Fibroblast of lung (primary cell): ENCODE results near the gene ELMO2. TPM values are rescaled to one million over a fixed set of nuclear protein-coding genes. Genes with fewer than 3 reads are reported as not detected.

Experiments
- DNase-seq, 2 donors: peaks; one replicate each; pipeline versions ENCODE4 v3.0.0 to v3.0.0-alpha.2; 2010; ENCODE audit warnings: low read depth in 2 of 2
- H2AFZ ChIP-seq: 2 replicates; pipeline ENCODE4 v1.5.1; 2012; ENCODE audit warnings: low read length, control low read depth, inconsistent platforms
- H3K27ac ChIP-seq: 2 replicates; pipeline ENCODE4 v1.5.1; 2011; ENCODE audit warnings: low read length, control low read depth; ENCODE audit not compliant: insufficient read depth
- H3K27me3 ChIP-seq: 2 replicates; pipeline ENCODE4 v1.5.1; 2011; ENCODE audit warnings: mild to moderate bottlenecking, low read length; ENCODE audit not compliant: control insufficient read depth, insufficient read depth
- H3K36me3 ChIP-seq: 2 replicates; pipeline ENCODE4 v1.5.1; 2011; ENCODE audit warnings: low read length; ENCODE audit not compliant: control insufficient read depth, insufficient read depth
- H3K4me1 ChIP-seq: 2 replicates; pipeline ENCODE4 v1.5.1; 2011; ENCODE audit warnings: low read length; ENCODE audit not compliant: control insufficient read depth, insufficient read depth; ENCODE audit errors: extremely low read depth
- H3K4me2 ChIP-seq: 2 replicates; pipeline ENCODE4 v1.5.1; 2011; ENCODE audit warnings: low read length, control low read depth; ENCODE audit not compliant: insufficient read depth; ENCODE audit errors: extremely low read depth
- H3K4me3 ChIP-seq, 4 experiments: fragments of 200-600 bp in 1 of 4; sonication (generic) in 1 of 4; replicated peaks in 1 of 4; 2 replicates each; pipeline ENCODE4 v1.5.1; 2011 to 2016; ENCODE audit warnings: low read length in 4 of 4, low read depth in 3 of 4, mild to moderate bottlenecking in 3 of 4, control low read depth in 2 of 4, inconsistent platforms in 1 of 4, mixed read lengths in 1 of 4; ENCODE audit not compliant: insufficient read depth in 1 of 4; ENCODE audit errors: control extremely low read depth in 1 of 4
- H3K79me2 ChIP-seq: 2 replicates; pipeline ENCODE4 v1.5.1; 2012; ENCODE audit warnings: mild to moderate bottlenecking, low read length, inconsistent platforms; ENCODE audit not compliant: control insufficient read depth, insufficient read depth
- H3K9ac ChIP-seq: 2 replicates; pipeline ENCODE4 v1.5.1; 2011; ENCODE audit warnings: mild to moderate bottlenecking, low read length, control low read depth; ENCODE audit not compliant: insufficient read depth
- H3K9me3 ChIP-seq: 2 replicates; pipeline ENCODE4 v1.5.1; 2012; ENCODE audit warnings: low read depth, low read length; ENCODE audit not compliant: control insufficient read depth, insufficient read depth
- H4K20me1 ChIP-seq: 2 replicates; pipeline ENCODE4 v1.5.1; 2011; ENCODE audit warnings: low read length; ENCODE audit not compliant: control insufficient read depth, insufficient read depth; ENCODE audit errors: extremely low read depth
- EZH2 ChIP-seq: IDR thresholded peaks from 2 replicates; pipeline ENCODE4 v1.5.1; 2012; ENCODE audit warnings: low read length, control low read depth, mild to moderate bottlenecking; ENCODE audit errors: missing control alignments
- polyA plus RNA-seq, 2 donors: library from polyadenylated mRNA; depleted of rRNA in 1 of 2; stranded (reverse) in 1 of 2; unstranded in 1 of 2; fragments of >200 nt; gene quantifications; 2 replicates each; pipeline ENCODE4 v1.2.1, GENCODE V29; 2011 to 2012; ENCODE audit warnings: missing spikeins in 1 of 2
- total RNA-seq: library from RNA; depleted of rRNA; stranded (reverse); fragments of >200 nt; gene quantifications from 2 replicates; pipeline ENCODE4 v1.2.1, GENCODE V29; 2014
- TF ChIP-seq, protein P1 (sequence below), 2 donors: IDR thresholded peaks in 1 of 2; conservative IDR thresholded peaks in 1 of 2; 1 replicate in 1 of 2; 2 replicates in 1 of 2; pipeline ENCODE4 v1.5.1; 2011 to 2012; ENCODE audit warnings: low read length in 2 of 2, control low read depth in 1 of 2, inconsistent platforms in 1 of 2, low read depth in 1 of 2, mild to moderate bottlenecking in 1 of 2

The ELMO2 gene
- total and polyA plus RNA-seq, 2 donors (not counting 1 experiment from before 2014, with no cell fraction given) = 33.7 to 43.8 TPM

DNA sequence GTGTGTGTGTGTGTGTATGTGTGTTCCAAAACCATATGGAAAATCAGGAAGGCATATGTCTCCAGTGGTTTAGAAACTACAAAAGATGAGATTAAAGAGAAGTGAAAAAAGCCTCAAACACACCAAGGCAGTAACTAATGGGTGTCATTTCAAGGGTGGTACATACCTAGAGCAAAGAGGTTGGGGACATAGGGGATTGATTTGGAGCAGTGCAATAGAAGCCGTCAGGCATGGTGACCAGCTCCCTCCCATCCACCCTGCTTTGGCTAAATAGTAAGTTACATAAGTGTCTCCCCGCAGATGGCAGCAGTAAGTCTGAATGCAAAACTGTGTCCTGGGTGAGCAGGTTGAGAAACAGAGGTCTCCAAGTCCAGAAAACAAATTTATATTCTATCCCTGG, 10.4 kb upstream of the ELMO2 start:
- TF ChIP-seq EZH2 = no peak
- TF ChIP-seq, protein P1, sequence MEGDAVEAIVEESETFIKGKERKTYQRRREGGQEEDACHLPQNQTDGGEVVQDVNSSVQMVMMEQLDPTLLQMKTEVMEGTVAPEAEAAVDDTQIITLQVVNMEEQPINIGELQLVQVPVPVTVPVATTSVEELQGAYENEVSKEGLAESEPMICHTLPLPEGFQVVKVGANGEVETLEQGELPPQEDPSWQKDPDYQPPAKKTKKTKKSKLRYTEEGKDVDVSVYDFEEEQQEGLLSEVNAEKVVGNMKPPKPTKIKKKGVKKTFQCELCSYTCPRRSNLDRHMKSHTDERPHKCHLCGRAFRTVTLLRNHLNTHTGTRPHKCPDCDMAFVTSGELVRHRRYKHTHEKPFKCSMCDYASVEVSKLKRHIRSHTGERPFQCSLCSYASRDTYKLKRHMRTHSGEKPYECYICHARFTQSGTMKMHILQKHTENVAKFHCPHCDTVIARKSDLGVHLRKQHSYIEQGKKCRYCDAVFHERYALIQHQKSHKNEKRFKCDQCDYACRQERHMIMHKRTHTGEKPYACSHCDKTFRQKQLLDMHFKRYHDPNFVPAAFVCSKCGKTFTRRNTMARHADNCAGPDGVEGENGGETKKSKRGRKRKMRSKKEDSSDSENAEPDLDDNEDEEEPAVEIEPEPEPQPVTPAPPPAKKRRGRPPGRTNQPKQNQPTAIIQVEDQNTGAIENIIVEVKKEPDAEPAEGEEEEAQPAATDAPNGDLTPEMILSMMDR (conservative IDR thresholded peaks at IDR 0.05 in 1 of 2, IDR thresholded peaks at IDR 0.05 in 1 of 2; ENCODE audit: low read depth in 1 of 2, low read length in 2 of 2) = no peak
- DNase-seq = no peak
- Histone ChIP-seq H3K4me2 (no peak overlapping the region), H3K36me3 (no peaks in the 10 kb centered on the region), H4K20me1 (no peaks in the 10 kb centered on the region), H3K4me1 (no peaks in the 10 kb centered on the region), H3K27me3 (peaks cover 3% of the 10 kb centered on the region), H3K79me2 (no peaks in the 10 kb centered on the region), H3K9me3 (no peaks in the 10 kb centered on the region), H3K27ac (no peak overlapping the region), H3K4me3 (no peak overlapping the region), H2AFZ (no peak overlapping the region), H3K9ac (no peak overlapping the region)

DNA sequence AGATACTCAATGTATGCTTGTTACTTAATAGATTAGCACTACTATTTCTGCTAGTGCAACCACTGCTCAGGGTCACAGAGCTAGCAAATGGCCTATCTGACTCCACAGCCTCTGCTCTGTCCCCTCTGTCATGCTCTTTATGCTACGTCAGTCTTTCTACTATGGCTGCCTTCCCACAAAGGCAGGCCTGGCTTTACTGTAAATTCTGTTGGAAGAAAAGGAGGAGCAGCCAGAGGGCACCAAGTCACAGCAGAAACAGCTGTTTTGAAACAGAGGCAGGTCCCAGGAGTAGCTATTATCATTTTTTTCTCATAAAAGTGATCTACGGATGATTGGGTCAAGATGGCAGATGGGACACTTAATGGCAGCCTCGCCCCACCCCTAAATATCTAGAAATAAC, 10.0 kb upstream of the ELMO2 start:
- H3K27ac ChIP-seq = no peak overlapping the region
- H3K4me1 ChIP-seq = no peaks in the 10 kb centered on the region
- no peaks in the 10 kb centered on the region for H3K36me3 ChIP-seq
- peaks cover 3% of the 10 kb centered on the region for H3K27me3 ChIP-seq
- no peaks in the 10 kb centered on the region for H3K79me2 ChIP-seq
- TF ChIP-seq, protein P1 (conservative IDR thresholded peaks at IDR 0.05 in 1 of 2, IDR thresholded peaks at IDR 0.05 in 1 of 2; ENCODE audit: low read depth in 1 of 2, low read length in 2 of 2) = no peak
- TF ChIP-seq EZH2 = no peak
- H3K9ac ChIP-seq = no peak overlapping the region
- H3K4me2 ChIP-seq = no peak overlapping the region
- no peaks in the 10 kb centered on the region for H3K9me3 ChIP-seq
- H3K4me3 ChIP-seq = no peak overlapping the region
- H4K20me1 ChIP-seq = no peaks in the 10 kb centered on the region
- H2AFZ ChIP-seq = no peak overlapping the region
- no peak for DNase-seq

DNA sequence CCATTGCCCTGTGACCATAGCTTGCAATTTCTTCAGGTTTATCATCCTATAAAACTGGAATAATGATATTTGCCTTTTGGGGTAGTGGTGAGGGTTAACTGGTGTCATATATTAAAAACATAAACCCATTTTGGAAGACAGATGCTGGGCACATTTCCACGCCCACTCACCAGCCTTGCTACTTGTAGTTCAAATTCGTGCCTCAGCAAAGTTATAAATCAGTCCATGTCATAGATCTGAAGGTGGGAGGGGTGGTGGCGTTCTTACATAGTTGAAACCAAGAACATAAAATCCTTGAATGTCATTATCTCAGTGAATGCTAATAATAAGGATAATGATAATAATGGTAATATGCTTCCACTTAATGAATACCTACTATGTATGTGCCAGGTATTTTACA, 9.4 kb upstream of the ELMO2 start:
- peaks cover 3% of the 10 kb centered on the region for H3K27me3 ChIP-seq
- TF ChIP-seq, protein P1 (conservative IDR thresholded peaks at IDR 0.05 in 1 of 2, IDR thresholded peaks at IDR 0.05 in 1 of 2; ENCODE audit: low read depth in 1 of 2, low read length in 2 of 2) = no peak
- TF ChIP-seq EZH2 = no peak
- no peak for DNase-seq
- no peaks in the 10 kb centered on the region for H3K79me2 ChIP-seq
- no peaks in the 10 kb centered on the region for H3K36me3 ChIP-seq
- no peaks in the 10 kb centered on the region for H4K20me1 ChIP-seq
- no peak overlapping the region for H2AFZ ChIP-seq
- H3K27ac ChIP-seq = no peak overlapping the region
- H3K9ac ChIP-seq = no peak overlapping the region
- H3K4me1 ChIP-seq = no peaks in the 10 kb centered on the region
- H3K4me3 ChIP-seq = no peak overlapping the region
- no peaks in the 10 kb centered on the region for H3K9me3 ChIP-seq
- H3K4me2 ChIP-seq = no peak overlapping the region
